Measurements from ENCODE around the gene CIAO2A.
A peak's percentile ranks its signal among the peaks of the same experiment; 100 is the strongest.
"Not testable (repeated sequence)": the region's sequence is repeated elsewhere in the genome, so short reads cannot be mapped to it uniquely, and the experiment has no call there.

The CIAO2A gene

GRCh38 chr15:64111679-64112050 lies 18.0 kb upstream of the CIAO2A start:
- DNase-seq (ENCODE audit: low read depth): no peak

DNA sequence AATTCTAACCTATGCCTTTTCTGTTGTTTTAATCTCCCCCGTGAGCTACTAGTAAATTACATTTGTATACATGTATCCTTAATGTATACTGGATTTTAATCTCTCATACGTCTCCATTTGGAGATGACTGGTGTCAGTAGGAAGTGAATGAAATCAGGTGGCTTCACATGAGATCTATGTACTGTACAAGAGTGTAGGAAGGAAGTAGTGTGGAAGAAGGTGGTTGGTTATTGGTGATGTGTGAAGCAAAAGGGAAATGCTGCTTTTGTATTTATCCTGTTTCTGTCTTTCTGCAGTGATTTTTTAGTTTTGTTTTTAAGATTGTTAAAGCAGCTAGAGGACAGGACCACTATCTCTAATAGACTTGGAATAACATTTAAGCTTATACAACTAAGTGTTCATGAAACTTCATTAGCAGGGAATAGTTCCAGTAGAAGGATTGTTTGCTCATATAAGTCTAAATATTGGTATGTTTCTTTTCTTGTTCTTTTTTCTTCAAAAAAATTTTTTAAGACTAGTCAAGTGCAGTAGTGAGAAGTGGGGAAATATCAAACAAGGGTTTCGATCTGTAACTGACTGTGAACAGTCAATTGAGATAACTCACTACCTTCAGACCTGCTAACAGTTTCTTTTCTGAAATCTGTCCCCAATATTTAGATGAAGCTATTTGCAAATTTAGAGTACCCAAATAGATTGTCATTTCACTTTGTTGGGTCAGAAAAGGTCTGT lies 17.5 kb upstream of the CIAO2A start:
- no peak for DNase-seq (ENCODE audit: low read depth)

- not testable (repeated sequence) for DNase-seq (ENCODE audit: low read depth)
Measured at GRCh38 chr15:64110108-64110701, 16.6 kb upstream of the CIAO2A start.

- DNase-seq (ENCODE audit: low read depth): no peak
Measured at GRCh38 chr15:64107337-64107736, 13.7 kb upstream of the CIAO2A start.

- no peak for DNase-seq (ENCODE audit: low read depth)
Measured at GRCh38 chr15:64105113-64105704, 11.6 kb upstream of the CIAO2A start.

DNA sequence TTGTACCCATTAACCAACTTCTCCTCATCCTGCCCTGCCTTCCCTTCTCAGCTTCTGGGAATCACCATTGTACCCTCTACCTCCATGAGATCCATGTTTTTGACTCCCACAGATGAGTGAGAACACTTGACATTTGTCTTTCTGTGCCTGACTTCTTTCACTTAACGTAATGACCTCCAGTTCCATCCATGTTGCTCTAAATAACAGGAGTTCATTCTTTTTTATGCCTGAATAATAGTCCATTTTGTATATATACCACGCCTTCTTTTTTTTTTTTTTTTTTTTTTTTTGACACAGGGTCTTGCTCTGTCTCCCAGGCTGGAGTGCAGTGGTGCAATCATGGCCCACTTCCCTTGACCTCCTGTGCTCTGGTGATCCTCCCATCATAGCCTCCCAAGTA lies 8.9 kb upstream of the CIAO2A start:
- no peak for DNase-seq (ENCODE audit: low read depth)

- no peak for DNase-seq (ENCODE audit: low read depth)
Measured at GRCh38 chr15:64100958-64101357, 7.3 kb upstream of the CIAO2A start.

GRCh38 chr15:64099379-64099778 lies 5.7 kb upstream of the CIAO2A start:
- no peak for DNase-seq (ENCODE audit: low read depth)

- peak; percentile 14 for DNase-seq (ENCODE audit: low read depth)
Measured at GRCh38 chr15:64096668-64097384, 3.2 kb upstream of the CIAO2A start.

DNA sequence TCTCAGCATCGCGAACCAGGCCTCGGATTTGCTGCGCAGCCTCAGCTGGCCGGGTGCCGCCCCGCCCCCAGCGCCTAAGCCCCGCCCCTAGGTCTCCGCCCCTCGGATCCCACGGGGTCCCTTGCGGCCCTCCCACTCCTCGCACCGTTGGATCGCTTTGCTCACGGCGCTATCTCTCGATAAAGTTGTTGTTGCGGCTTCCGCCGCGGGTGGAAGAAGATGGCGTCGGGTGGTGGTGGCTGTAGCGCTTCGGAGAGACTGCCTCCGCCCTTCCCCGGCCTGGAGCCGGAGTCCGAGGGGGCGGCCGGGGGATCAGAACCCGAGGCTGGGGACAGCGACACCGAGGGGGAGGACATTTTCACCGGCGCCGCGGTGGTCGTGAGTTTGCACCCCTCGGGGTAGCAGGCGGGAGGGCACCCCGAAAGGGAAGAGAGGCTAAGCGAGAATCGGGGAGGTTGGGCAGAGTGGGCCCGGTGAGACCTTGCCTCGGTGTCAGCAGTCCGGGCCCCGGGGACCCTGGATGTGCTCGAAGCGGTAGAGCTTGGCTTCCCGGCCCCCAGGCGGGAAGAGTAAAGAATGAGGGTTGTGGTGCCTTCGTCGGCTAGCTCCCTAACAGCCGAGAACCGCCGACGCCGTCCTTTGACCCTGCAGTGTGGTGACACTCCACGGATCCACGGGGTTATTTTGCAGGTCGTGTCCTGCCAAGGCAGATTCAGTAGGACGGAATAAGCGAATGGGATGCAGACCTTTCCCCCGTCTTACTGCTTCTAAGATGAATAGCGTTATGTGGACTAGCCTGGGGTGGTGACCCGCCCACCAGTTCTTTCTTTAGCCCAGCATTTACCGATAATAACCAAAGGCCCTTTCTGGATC lies 2.4 kb upstream of the CIAO2A start, which contains the start of gene SNX1:
Gene SNX1 (plus strand): TSS at position 188 of the 873 bp plus-strand sequence. CDS start 32 bp downstream, at position 220.
- DNase-seq (ENCODE audit: low read depth): peak; percentile 83

GRCh38 chr15:64095431-64095794 lies 1.8 kb upstream of the CIAO2A start:
- no peak for DNase-seq (ENCODE audit: low read depth)

DNA sequence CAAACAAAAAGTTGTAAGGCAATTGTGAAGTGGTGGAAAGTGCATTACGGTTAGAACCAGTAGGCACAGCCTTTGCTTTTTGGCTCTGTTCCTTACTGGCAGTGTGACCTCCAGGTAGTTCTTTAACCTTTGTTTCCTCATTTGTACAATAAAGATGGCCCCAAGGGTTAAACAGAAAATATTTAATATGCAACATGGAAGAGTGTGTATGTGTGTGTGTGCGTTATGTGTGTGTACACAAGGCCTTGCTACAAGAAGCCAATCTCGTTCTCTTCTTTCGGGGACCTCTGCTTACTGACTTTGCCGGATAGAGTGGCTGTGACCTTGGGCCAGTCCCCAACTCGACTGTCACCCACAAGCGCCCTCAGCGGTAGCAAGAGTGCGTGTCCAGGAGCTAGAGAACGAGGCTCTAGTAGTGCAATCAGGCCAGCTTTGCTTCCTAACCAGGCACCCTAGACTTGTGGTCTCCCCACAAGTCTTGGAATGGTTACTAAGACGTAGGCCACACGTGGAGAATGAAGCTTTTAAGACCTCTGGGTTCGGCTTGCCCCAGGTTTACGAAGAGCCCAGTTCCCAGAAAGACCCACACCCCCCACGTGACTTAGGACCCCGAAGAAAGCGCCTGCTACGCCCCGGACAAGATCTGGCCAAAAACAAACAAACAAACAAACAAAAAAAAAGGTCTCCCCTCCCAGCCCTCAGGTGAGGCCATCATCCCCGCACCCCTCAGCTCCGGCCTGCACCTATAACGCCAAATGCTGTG lies 593 bp downstream of the CIAO2A start:
- no peak for DNase-seq (ENCODE audit: low read depth)

- no peak for DNase-seq (ENCODE audit: low read depth)
Measured at GRCh38 chr15:64092075-64092820, 1.4 kb downstream of the CIAO2A start.

DNA sequence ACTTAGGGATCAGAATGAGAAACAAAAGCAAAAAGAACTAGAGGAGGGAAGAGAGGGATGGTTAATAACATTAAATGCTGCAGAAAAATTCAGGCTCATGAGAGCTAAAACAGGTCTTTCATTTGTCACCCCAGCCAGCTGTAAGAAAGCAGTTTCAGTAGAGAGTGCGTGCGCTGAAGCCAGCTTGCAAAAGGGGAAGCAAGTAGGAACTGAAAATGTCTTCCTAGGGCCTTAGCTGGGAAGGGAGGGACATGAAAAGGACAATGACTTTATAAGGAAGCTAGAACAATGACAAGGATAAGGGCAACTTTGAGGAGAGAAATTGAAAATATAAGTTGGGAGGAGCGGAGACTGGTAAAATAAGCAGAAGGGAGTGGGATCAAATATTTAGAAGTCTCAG lies 3.1 kb downstream of the CIAO2A start:
- no peak for DNase-seq (ENCODE audit: low read depth)

GRCh38 chr15:64089543-64090280 lies 3.9 kb downstream of the CIAO2A start:
- no peak for DNase-seq (ENCODE audit: low read depth)

DNA sequence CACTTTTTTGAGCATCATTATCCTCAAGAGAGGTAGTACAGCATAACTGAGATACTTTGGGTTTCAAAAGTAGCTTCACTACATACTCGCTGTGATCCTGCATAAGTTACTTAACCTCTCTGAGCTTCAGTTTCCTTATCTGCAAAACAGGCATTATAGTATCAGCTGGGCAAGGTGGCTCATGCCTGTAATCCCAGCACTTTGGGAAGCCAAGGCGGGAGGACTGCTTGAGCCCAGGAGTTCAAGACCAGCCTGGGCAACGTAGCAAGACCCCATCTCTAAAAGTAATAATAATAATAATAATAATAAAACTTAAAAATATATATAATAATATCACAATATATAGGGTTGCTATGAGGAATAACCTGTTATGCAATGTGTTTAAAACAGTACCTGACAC lies 10.9 kb downstream of the CIAO2A start:
- no peak for DNase-seq (ENCODE audit: low read depth)

DNA sequence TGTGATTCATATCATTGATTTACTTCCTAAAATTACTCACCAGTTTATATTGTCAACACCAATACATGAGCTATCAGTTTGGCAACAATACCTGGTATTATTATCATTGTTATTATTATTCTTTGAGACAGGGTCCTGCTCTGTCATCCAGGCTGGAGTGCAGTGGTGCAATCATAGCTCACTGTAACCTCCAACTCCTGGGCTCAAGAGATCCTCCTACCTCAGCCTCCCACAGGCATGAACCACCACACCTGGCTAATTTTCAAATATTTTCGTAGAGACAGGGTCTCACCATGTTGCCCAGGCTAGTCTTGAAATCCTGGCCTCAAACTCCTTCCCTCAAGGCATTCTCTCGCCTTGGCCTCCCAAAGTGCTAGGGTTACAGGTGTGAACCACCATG lies 20.1 kb downstream of the CIAO2A start:
- not testable (repeated sequence) for DNase-seq (ENCODE audit: low read depth)

DNA sequence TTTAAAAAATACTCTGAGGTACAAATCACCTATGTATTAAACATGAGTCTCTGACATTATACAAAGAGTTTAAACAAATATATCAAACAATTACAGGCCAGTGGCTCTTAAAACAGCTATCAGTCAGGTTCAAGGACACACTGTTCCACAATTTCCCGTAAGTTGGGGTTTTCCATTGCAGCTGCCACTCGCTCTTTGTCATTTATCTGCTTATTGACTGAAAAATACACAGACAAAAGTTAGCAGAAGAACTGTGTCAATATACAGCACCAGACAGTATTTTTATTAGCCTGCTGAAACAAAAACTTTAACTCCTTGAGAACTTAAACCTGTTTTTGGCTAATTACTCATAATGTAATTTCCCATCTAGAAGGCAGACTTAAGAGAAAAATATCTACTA lies 20.8 kb downstream of the CIAO2A start:
- DNase-seq (ENCODE audit: low read depth): no peak

GRCh38 chr15:64071931-64072765 lies 21.5 kb downstream of the CIAO2A start:
- no peak for DNase-seq (ENCODE audit: low read depth)

Measured in HS-27A (cell line).